ENCODE data around the gene WNT5A. TPM values are rescaled to one million over a fixed set of nuclear protein-coding genes. Genes with fewer than 3 reads are reported as not detected.

WNT5A gene
- total and polyA plus RNA-seq, 2 of the 4 experiments (the other 2 are of a cell fraction), result 224 to 231 TPM

- H4K5ac ChIP-seq (ENCODE audit: low read depth, low read length), result no peak overlapping the region
- peaks cover 2% of the 10 kb centered on the region; the same call in 1 of the 2 replicates for H3K4me1 ChIP-seq (ENCODE audit: control insufficient read depth, insufficient read depth, low read length)
- H2BK5ac ChIP-seq (ENCODE audit: low read depth, low read length, poor library complexity, severe bottlenecking), result no peak overlapping the region
- no peaks in the 10 kb centered on the region for H3K9me3 ChIP-seq (ENCODE audit: control insufficient read depth, insufficient read depth, low read length)
- no peak overlapping the region for H3K27ac ChIP-seq (ENCODE audit: insufficient read depth, low read length)
- no peak overlapping the region for H2BK120ac ChIP-seq (ENCODE audit: low read depth, low read length)
- H2AK9ac ChIP-seq (replicated peaks; ENCODE audit: low read depth, low read length, poor library complexity), result no peak overlapping the region
- H2BK15ac ChIP-seq (ENCODE audit: low read depth, low read length), result 0 out of 3 replicates have a peak overlapping the region, but pooled peaks have one; percentile 40
- intact Hi-C loops (cut with micrococcal nuclease), result no loop called here
- no peak overlapping the region for H2BK20ac ChIP-seq (ENCODE audit: low read depth, low read length)
- no peak overlapping the region for H3K9ac ChIP-seq (ENCODE audit: low read depth, low read length)
- H3K36me3 ChIP-seq (ENCODE audit: control insufficient read depth, insufficient read depth, low read length), result no peaks in the 10 kb centered on the region
- no peaks in the 10 kb centered on the region for H3K79me1 ChIP-seq (ENCODE audit: low read depth in 1 of 2, low read length in 2 of 2)
- ATAC-seq (ENCODE audit: low read depth) (no peak), DNase-seq (no peak)
- no peak overlapping the region for H3K23ac ChIP-seq (ENCODE audit: low read depth, low read length)
- H3K4ac ChIP-seq (ENCODE audit: low read depth, low read length), result no peak overlapping the region
- dilution Hi-C loops (cut with HindIII; ENCODE audit: low sequenced_read_pairs, unreplicated experiment), result no loop called here
- H2AFZ ChIP-seq (replicated peaks; ENCODE audit: low read length, poor library complexity), result no peak overlapping the region
- in situ Hi-C loops (cut with MboI; ENCODE audit: low sequenced_read_pairs), result no loop called here
- no peak for TF ChIP-seq POLR2A (IDR thresholded peaks at IDR 0.05; ENCODE audit: low read depth, low read length)
- no peak for TF ChIP-seq RFX5 (IDR thresholded peaks at IDR 0.05; ENCODE audit: low read depth, low read length)
- no peak for TF ChIP-seq NFE2L2 (IDR thresholded peaks at IDR 0.05; ENCODE audit: low read depth, low read length)
- TF ChIP-seq CEBPB (IDR thresholded peaks at IDR 0.05; ENCODE audit: low read depth, low read length), result no peak
- TF ChIP-seq RAD21 (IDR thresholded peaks at IDR 0.05; ENCODE audit: low read length), result no peak
- TF ChIP-seq USF2 (IDR thresholded peaks at IDR 0.05; ENCODE audit: low read depth, low read length), result no peak
- TF ChIP-seq BHLHE40 (IDR thresholded peaks at IDR 0.05; ENCODE audit: low read depth, low read length), result no peak
- no peak for TF ChIP-seq MAZ (IDR thresholded peaks at IDR 0.05; ENCODE audit: borderline replicate concordance, low read depth, low read length)
- WGBS, 2 experiments (ENCODE audit: extremely low coverage in 2 of 2, insufficient read length in 1 of 2), result no CpG with 5 or more reads among the region's 4 CpGs
- no peaks in the 10 kb centered on the region for H3K27me3 ChIP-seq (ENCODE audit: control insufficient read depth, insufficient read depth, low read length)
- no peak overlapping the region for H3K56ac ChIP-seq (ENCODE audit: extremely low read depth, insufficient read depth, low read length)
- no peak overlapping the region for H4K8ac ChIP-seq (ENCODE audit: low read depth in 2 of 2, low read length in 2 of 2)
- no peak overlapping the region for H3K4me2 ChIP-seq (ENCODE audit: low read depth, low read length)
- CTCF ChIA-PET, result no interaction called here
- no peak overlapping the region for H4K91ac ChIP-seq (ENCODE audit: insufficient read depth, low read depth, low read length)
- peak overlapping the region; percentile 4; the same call in 1 of the 2 replicates for H2AK5ac ChIP-seq (ENCODE audit: low read depth, low read length)
- H3K18ac ChIP-seq (ENCODE audit: low read depth, low read length), result no peak overlapping the region
- POLR2A ChIA-PET (ENCODE audit: unreplicated experiment), result no interaction called here
- no peak overlapping the region for H3K4me3 ChIP-seq (ENCODE audit: insufficient read depth, low read depth, low read length)
- no peaks in the 10 kb centered on the region for H4K20me1 ChIP-seq (ENCODE audit: insufficient read depth, low read length)
- BruUV-seq (replicated peaks), result no TSS peak
- peaks cover 2% of the 10 kb centered on the region; the same call in 1 of the 2 replicates for H3K9me1 ChIP-seq (ENCODE audit: insufficient read depth, low read length)
- no peak overlapping the region for H3K14ac ChIP-seq (replicated peaks; ENCODE audit: low read depth, low read length)
These were observed 11.4 kb upstream of the WNT5A start for GRCh38 chr3:55498520-55498919.

Measured in IMR-90 (cell line).